ENCODE data around the gene TMEM132D. TPM values are rescaled to one million over a fixed set of nuclear protein-coding genes. Genes with fewer than 3 reads are reported as not detected.

Gene TMEM132D
- total RNA-seq, 2 donors from 2014 or later, result under 0.01 to 0.26 TPM

GRCh38 chr12:129496226-129496625 is 407.6 kb downstream of the TMEM132D start:
- H3K27me3 ChIP-seq, result no peaks in the 10 kb centered on the region
- H3K27ac ChIP-seq, result no peak overlapping the region
- DNase-seq (no peak), ATAC-seq (no peak)
- 28 to 37% methylated on average over 6 of the region's 6 CpGs for WGBS, 2 donors
- TF ChIP-seq POLR2A (IDR thresholded peaks at IDR 0.05) (no peak), CTCF (IDR thresholded peaks at IDR 0.05) (no peak)
- intact Hi-C loops (cut with DNase I), result no loop called here
- H3K4me1 ChIP-seq, result no peaks in the 10 kb centered on the region
- no peaks in the 10 kb centered on the region for H3K9me3 ChIP-seq
- H3K4me3 ChIP-seq, result no peak overlapping the region
- no peaks in the 10 kb centered on the region for H3K36me3 ChIP-seq (replicated peaks in 1 of 2; ENCODE audit: insufficient read depth in 1 of 2, low read depth in 2 of 2)

GRCh38 chr12:129494766-129495165 is 409.1 kb downstream of the TMEM132D start:
- no peak for TF ChIP-seq POLR2A (IDR thresholded peaks at IDR 0.05)
- TF ChIP-seq CTCF (IDR thresholded peaks at IDR 0.05), result no peak
- no peaks in the 10 kb centered on the region for H3K36me3 ChIP-seq (replicated peaks in 1 of 2; ENCODE audit: insufficient read depth in 1 of 2, low read depth in 2 of 2)
- no peak overlapping the region for H3K27ac ChIP-seq
- intact Hi-C loops (cut with DNase I), result no loop called here
- 55 to 75% methylated on average over 2 of the region's 2 CpGs for WGBS, 2 donors
- H3K9me3 ChIP-seq, result no peaks in the 10 kb centered on the region
- ATAC-seq, result no peak
- no peaks in the 10 kb centered on the region for H3K27me3 ChIP-seq
- no peak overlapping the region for H3K4me3 ChIP-seq
- H3K4me1 ChIP-seq, result no peaks in the 10 kb centered on the region
- no peak for DNase-seq

GRCh38 chr12:129494260-129494659 is 409.6 kb downstream of the TMEM132D start:
- Histone ChIP-seq H3K4me1 (no peaks in the 10 kb centered on the region), H3K36me3 (replicated peaks in 1 of 2; ENCODE audit: insufficient read depth in 1 of 2, low read depth in 2 of 2) (no peaks in the 10 kb centered on the region), H3K27me3 (no peaks in the 10 kb centered on the region), H3K9me3 (no peaks in the 10 kb centered on the region), H3K4me3 (no peak overlapping the region), H3K27ac (no peak overlapping the region)
- TF ChIP-seq CTCF (IDR thresholded peaks at IDR 0.05) (no peak), POLR2A (IDR thresholded peaks at IDR 0.05) (no peak)
- no peak for DNase-seq
- 36 to 37% methylated on average over 2 of the region's 2 CpGs for WGBS, 2 donors
- intact Hi-C loops (cut with DNase I), result no loop called here
- no peak for ATAC-seq

- no peaks in the 10 kb centered on the region for H3K36me3 ChIP-seq (replicated peaks in 1 of 2; ENCODE audit: insufficient read depth in 1 of 2, low read depth in 2 of 2)
- intact Hi-C loops (cut with DNase I), result no loop called here
- DNase-seq, result no peak
- H3K9me3 ChIP-seq, result no peaks in the 10 kb centered on the region
- TF ChIP-seq POLR2A (IDR thresholded peaks at IDR 0.05), result no peak
- no peak for TF ChIP-seq CTCF (IDR thresholded peaks at IDR 0.05)
- H3K4me1 ChIP-seq, result no peaks in the 10 kb centered on the region
- 68 to 83% methylated on average over 1 of the region's 1 CpG for WGBS, 2 donors
- H3K4me3 ChIP-seq, result no peak overlapping the region
- no peaks in the 10 kb centered on the region for H3K27me3 ChIP-seq
- no peak overlapping the region for H3K27ac ChIP-seq
- ATAC-seq, result no peak
These were observed 414.6 kb downstream of the TMEM132D start for GRCh38 chr12:129489100-129489676.

GRCh38 chr12:129486931-129487330 is 416.9 kb downstream of the TMEM132D start:
- WGBS, 2 donors, result 36 to 39% methylated on average over 8 of the region's 8 CpGs
- intact Hi-C loops (cut with DNase I), result no loop called here
- Histone ChIP-seq H3K9me3 (no peaks in the 10 kb centered on the region), H3K36me3 (replicated peaks in 1 of 2; ENCODE audit: insufficient read depth in 1 of 2, low read depth in 2 of 2) (no peaks in the 10 kb centered on the region), H3K27me3 (no peaks in the 10 kb centered on the region), H3K27ac (no peak overlapping the region), H3K4me3 (no peak overlapping the region), H3K4me1 (no peaks in the 10 kb centered on the region)
- no peak for DNase-seq
- no peak for ATAC-seq
- TF ChIP-seq CTCF (IDR thresholded peaks at IDR 0.05) (no peak), POLR2A (IDR thresholded peaks at IDR 0.05) (no peak)

Data from body of pancreas (tissue), 4 donors.